H1 (cell line): ENCODE data around the gene CEACAM16. TPM values are rescaled to one million over a fixed set of nuclear protein-coding genes. Genes with fewer than 3 reads are reported as not detected.

ENCODE experiments used
- CTCF ChIA-PET: fragments of 300-600 bp; sonication (Branson Sonifier 250); formaldehyde crosslinking; loops from one replicate; lab custom pipeline; 2021; ENCODE audit not compliant: partially characterized antibody; lab: Charles Lee
- POLR2A ChIA-PET: fragments of 300-600 bp; sonication (Branson Sonifier 250); formaldehyde crosslinking; loops from one replicate; lab custom pipeline; 2021; ENCODE audit warnings: inconsistent platforms; ENCODE audit not compliant: partially characterized antibody; lab: Charles Lee
- DNase-seq, 2 experiments: peaks; one replicate each; pipeline versions ENCODE4 v3.0.0 to v3.0.0-alpha.2; 2010 to 2022; ENCODE audit warnings: low spot score in 2 of 2, low read depth in 1 of 2, mixed read lengths in 1 of 2
- FAIRE-seq: peaks from 2 replicates; lab custom pipeline; 2011; peaks lifted over from hg19 to GRCh38; lab: Jason Lieb, UNC
- H2AFZ ChIP-seq: 2 replicates; pipeline ENCODE4 v1.8.1; 2012; ENCODE audit warnings: low read length, inconsistent platforms
- H2AK5ac ChIP-seq: 2 replicates; pipeline ENCODE4 v1.6.1; 2013; ENCODE audit warnings: low read depth, low read length
- H2BK120ac ChIP-seq: replicated peaks from 2 replicates; pipeline ENCODE3; 2013; ENCODE audit warnings: low read depth, low read length, inconsistent platforms
- H2BK12ac ChIP-seq: 2 replicates; pipeline ENCODE4 v1.6.1; 2013; ENCODE audit warnings: low read depth, low read length
- H2BK15ac ChIP-seq: 2 replicates; pipeline ENCODE4 v1.6.1; 2013; ENCODE audit warnings: low read length
- H2BK20ac ChIP-seq: 2 replicates; pipeline ENCODE4 v1.6.1; 2013; ENCODE audit warnings: low read length
- H2BK5ac ChIP-seq: 2 replicates; pipeline ENCODE4 v1.6.1; 2013; ENCODE audit warnings: low read depth, low read length
- H3K14ac ChIP-seq: 2 replicates; pipeline ENCODE4 v1.6.1; 2013; ENCODE audit warnings: inconsistent platforms; ENCODE audit not compliant: insufficient read length
- H3K18ac ChIP-seq: 2 replicates; pipeline ENCODE4 v1.6.1; 2013; ENCODE audit warnings: low read length; ENCODE audit errors: extremely low read depth
- H3K23ac ChIP-seq: 2 replicates; pipeline ENCODE4 v1.6.1; 2013; ENCODE audit warnings: inconsistent platforms; ENCODE audit not compliant: insufficient read length
- H3K23me2 ChIP-seq: 2 replicates; pipeline ENCODE4 v1.6.1; 2013; ENCODE audit warnings: low read depth, low read length
- H3K27ac ChIP-seq: 2 replicates; pipeline ENCODE4 v1.6.1; 2011; ENCODE audit warnings: low read depth, low read length, inconsistent platforms
- H3K27me3 ChIP-seq, 4 experiments: replicated peaks in 1 of 4; 1 replicate in 1 of 4; 2 replicates in 3 of 4; pipeline versions ENCODE4 v1.6.1 to v1.8.1; 2011 to 2013; ENCODE audit warnings: low read length in 3 of 4, mild to moderate bottlenecking in 3 of 4, inconsistent platforms in 2 of 4, mixed read lengths in 2 of 4, moderate library complexity in 1 of 4; ENCODE audit not compliant: control insufficient read depth in 3 of 4, insufficient read depth in 3 of 4; ENCODE audit errors: extremely low read depth in 1 of 4
- H3K36me3 ChIP-seq, 4 experiments: 2 replicates each; pipeline versions ENCODE4 v1.6.1 to v1.8.1; 2011 to 2013; ENCODE audit warnings: mild to moderate bottlenecking in 4 of 4, low read length in 3 of 4, moderate library complexity in 2 of 4, control low read depth in 1 of 4, inconsistent platforms in 1 of 4; ENCODE audit not compliant: insufficient read depth in 4 of 4, control insufficient read depth in 2 of 4
- H3K4ac ChIP-seq: replicated peaks from 2 replicates; pipeline ENCODE3; 2013; ENCODE audit warnings: low read length, low read depth, mixed read lengths, inconsistent platforms; ENCODE audit not compliant: insufficient read length
- H3K4me1 ChIP-seq, 4 experiments: replicated peaks in 1 of 4; 1 replicate in 1 of 4; 2 replicates in 3 of 4; pipeline versions ENCODE4 v1.6.1 to v1.8.1; 2011 to 2013; ENCODE audit warnings: low read length in 3 of 4, inconsistent platforms in 2 of 4, mixed read lengths in 1 of 4; ENCODE audit not compliant: insufficient read depth in 4 of 4, control insufficient read depth in 3 of 4
- H3K4me2 ChIP-seq, 2 experiments: 2 replicates each; pipeline versions ENCODE4 v1.6.1 to v1.8.1; 2011 to 2013; ENCODE audit warnings: low read depth in 2 of 2, low read length in 2 of 2, control low read depth in 1 of 2, inconsistent platforms in 1 of 2, mild to moderate bottlenecking in 1 of 2; ENCODE audit not compliant: insufficient read depth in 1 of 2
- H3K4me3 ChIP-seq, 4 experiments: fragments of 200-600, 300-600 bp in 1 of 4; sonication (generic), shearing (Covaris generic), sonication (Bioruptor Twin) in 1 of 4; 2 replicates each; pipeline versions ENCODE4 v1.5.1 to v1.8.1; 2011 to 2016; ENCODE audit warnings: low read length in 4 of 4, low read depth in 3 of 4, control low read depth in 2 of 4, inconsistent platforms in 2 of 4, mild to moderate bottlenecking in 2 of 4, mixed read lengths in 1 of 4, moderate library complexity in 1 of 4; ENCODE audit not compliant: insufficient read depth in 2 of 4; ENCODE audit errors: extremely low read depth in 1 of 4
- H3K56ac ChIP-seq: replicated peaks from 2 replicates; pipeline ENCODE3; 2013; ENCODE audit warnings: low read depth, mild to moderate bottlenecking, mixed read lengths, low read length, inconsistent platforms; ENCODE audit not compliant: insufficient read length
- H3K79me1 ChIP-seq: 2 replicates; pipeline ENCODE4 v1.6.1; 2013; ENCODE audit warnings: low read depth, low read length, control low read depth
- H3K79me2 ChIP-seq, 2 experiments: 2 replicates each; pipeline versions ENCODE4 v1.6.1 to v1.8.1; 2012 to 2013; ENCODE audit warnings: low read length in 2 of 2, mild to moderate bottlenecking in 2 of 2, inconsistent platforms in 1 of 2; ENCODE audit not compliant: insufficient read depth in 2 of 2, control insufficient read depth in 1 of 2
- H3K9ac ChIP-seq, 4 experiments: replicated peaks in 1 of 4; 1 replicate in 1 of 4; 2 replicates in 3 of 4; pipeline versions ENCODE4 v1.6.1 to v1.8.1; 2011 to 2013; ENCODE audit warnings: low read depth in 3 of 4, low read length in 3 of 4, control low read depth in 2 of 4, mild to moderate bottlenecking in 2 of 4, moderate library complexity in 2 of 4, inconsistent platforms in 1 of 4; ENCODE audit errors: extremely low read depth in 1 of 4
- H3K9me3 ChIP-seq, 2 experiments: 2 replicates each; pipeline versions ENCODE4 v1.6.1 to v1.8.1; 2012 to 2013; ENCODE audit warnings: mild to moderate bottlenecking in 2 of 2, moderate library complexity in 2 of 2, control low read depth in 1 of 2, inconsistent platforms in 1 of 2, low read depth in 1 of 2, low read length in 1 of 2, mixed read lengths in 1 of 2; ENCODE audit not compliant: insufficient read depth in 2 of 2
- H4K20me1 ChIP-seq, 2 experiments: replicated peaks in 1 of 2; 2 replicates each; pipeline versions ENCODE3 to v1.8.1; 2011 to 2013; ENCODE audit warnings: inconsistent platforms in 2 of 2, low read length in 2 of 2, mild to moderate bottlenecking in 1 of 2; ENCODE audit not compliant: insufficient read depth in 2 of 2, control insufficient read depth in 1 of 2
- H4K5ac ChIP-seq: 2 replicates; pipeline ENCODE4 v1.6.1; 2013; ENCODE audit warnings: low read length, low read depth, mixed read lengths, inconsistent platforms; ENCODE audit not compliant: insufficient read length
- H4K8ac ChIP-seq: 2 replicates; pipeline ENCODE4 v1.8.0; 2013; ENCODE audit warnings: mild to moderate bottlenecking, moderate library complexity, low read length, inconsistent platforms; ENCODE audit not compliant: insufficient read depth; ENCODE audit errors: extremely low read depth
- H4K91ac ChIP-seq: replicated peaks from 2 replicates; pipeline ENCODE3; 2013; ENCODE audit warnings: low read length, mixed read lengths, inconsistent platforms; ENCODE audit not compliant: insufficient read length
- ATF2 ChIP-seq: IDR thresholded peaks from 2 replicates; pipeline ENCODE4 v1.6.1; 2012; ENCODE audit warnings: low read length, inconsistent platforms
- CHD2 ChIP-seq: IDR thresholded peaks from 2 replicates; pipeline ENCODE4 v1.6.1; 2012; ENCODE audit warnings: low read length, improper control_type of control experiment
- KDM5A ChIP-seq: fragments of 200-600 bp; IDR thresholded peaks from 2 replicates; pipeline ENCODE4 v1.7.1; 2012; ENCODE audit warnings: mild to moderate bottlenecking, low read length, inconsistent platforms, mixed read lengths
- NANOG ChIP-seq: IDR thresholded peaks from 2 replicates; pipeline ENCODE4 v1.6.1; 2011; ENCODE audit warnings: low read length, low read depth, mild to moderate bottlenecking, inconsistent platforms; ENCODE audit not compliant: insufficient read depth, poor library complexity, severe bottlenecking
- SIN3A ChIP-seq, 2 experiments: IDR thresholded peaks in 1 of 2; conservative IDR thresholded peaks in 1 of 2; 2 replicates each; pipeline ENCODE4 v1.6.1; 2011 to 2012; ENCODE audit warnings: low read length in 2 of 2, improper control_type of control experiment in 1 of 2, low read depth in 1 of 2, mild to moderate bottlenecking in 1 of 2
- TCF12 ChIP-seq: IDR thresholded peaks from 2 replicates; pipeline ENCODE4 v1.6.1; 2011; ENCODE audit warnings: low read depth, mild to moderate bottlenecking, low read length
- WGBS, 2 experiments: shearing (Covaris generic) in 1 of 2; methylation state at CpG; one replicate each; pipeline versions ENCODE4 v1.1.6 to v1.1.7; 2013 to 2015; ENCODE audit warnings: low lambda C conversion rate in 2 of 2, mixed read lengths in 2 of 2, inconsistent platforms in 1 of 2, low coverage in 1 of 2, missing lambda C conversion rate in 1 of 2; ENCODE audit not compliant: insufficient replicate concordance in 2 of 2, insufficient coverage in 1 of 2, insufficient read length in 1 of 2; ENCODE audit errors: extremely low coverage in 1 of 2, missing lambda C conversion rate in 1 of 2; 5-methylcytosine and 5-hydroxymethylcytosine counted together
- polyA plus RNA-seq, 7 experiments: library from polyadenylated mRNA; depleted of rRNA in 3 of 7; stranded (reverse) in 5 of 7; unstranded in 2 of 7; fragments of >200 nt in 5 of 7; fragments of 200-250 nt in 2 of 7; gene quantifications; 1 replicate in 5 of 7; 2 replicates in 1 of 7; 4 replicates in 1 of 7; pipeline versions ENCODE4 v1.2.1 to v1.2.3, GENCODE V29; 2011 to 2013; ENCODE audit warnings: missing spikeins in 2 of 7, mixed read lengths in 2 of 7
- total RNA-seq: library from RNA; stranded (reverse); fragmentation: NEBNext Ultra II Directional; extraction: Animal tissue kit (Norgen Biotek cat#: 25700); gene quantifications from 2 replicates; pipeline ENCODE4 v1.2.1, GENCODE V29; 2021
- TF ChIP-seq, protein P1 (sequence below), 3 experiments: IDR thresholded peaks; 1 replicate in 2 of 3; 2 replicates in 1 of 3; pipeline versions ENCODE4 v1.5.1 to v1.6.1; 2011; ENCODE audit warnings: low read length in 3 of 3, mild to moderate bottlenecking in 3 of 3, inconsistent platforms in 2 of 3, low read depth in 1 of 3, moderate library complexity in 1 of 3; ENCODE audit not compliant: insufficient read depth in 1 of 3; ENCODE audit errors: control extremely low read depth in 1 of 3
- TF ChIP-seq, protein P2 (sequence below): IDR thresholded peaks from 2 replicates; pipeline ENCODE4 v1.6.1; 2011; ENCODE audit warnings: low read length, improper control_type of control experiment

CEACAM16 gene
- total and polyA plus RNA-seq, 2 of the 8 experiments (the other 6 are each of a cell fraction or from before 2014, with no cell fraction given) = not detected

- no peak overlapping the region for H3K9ac ChIP-seq
- FAIRE-seq (no peak), DNase-seq (no peak)
- H2BK120ac ChIP-seq = no peak overlapping the region
- ChIA-PET POLR2A (no interaction called here), CTCF (interaction anchor here (0.6 to 1.9 kb wide), 4 partner anchors 15 to 79 kb away, joined by 3 to 6 read pairs (median 4); no protein-coding TSS in a partner anchor)
- no peaks in the 10 kb centered on the region for H3K79me1 ChIP-seq
- H3K4ac ChIP-seq = no peak overlapping the region
- WGBS, 2 experiments = 81% methylated on average over 1 of the region's 1 CpG; no CpG with 5 or more reads in 1 of the 2 experiments
- no peak overlapping the region for H4K91ac ChIP-seq
- H3K4me1 ChIP-seq = no peaks in the 10 kb centered on the region; a peak in 1 of 7 replicates
- H3K4me2 ChIP-seq = no peak overlapping the region
- H3K56ac ChIP-seq = no peak overlapping the region
- no peak overlapping the region for H4K8ac ChIP-seq
- no peak overlapping the region for H2BK5ac ChIP-seq
- H3K27me3 ChIP-seq = 0 out of 7 replicates have a peak, but pooled peaks cover 0 to 2% (median 0%) of the 10 kb centered on the region in 4 experiments
- no peak overlapping the region for H2AK5ac ChIP-seq
- H3K79me2 ChIP-seq = no peaks in the 10 kb centered on the region
- no peak overlapping the region for H3K18ac ChIP-seq
- H4K5ac ChIP-seq = no peak overlapping the region
- H2BK12ac ChIP-seq = no peak overlapping the region
- no peak overlapping the region for H3K14ac ChIP-seq
- H2BK15ac ChIP-seq = no peak overlapping the region
- no peaks in the 10 kb centered on the region for H3K9me3 ChIP-seq
- no peaks in the 10 kb centered on the region for H3K36me3 ChIP-seq
- H3K23me2 ChIP-seq = no peaks in the 10 kb centered on the region; the same call in 1 of the 2 replicates
- H3K27ac ChIP-seq = no peak overlapping the region
- H2BK20ac ChIP-seq = no peak overlapping the region
- H4K20me1 ChIP-seq = no peaks in the 10 kb centered on the region
- no peak overlapping the region for H3K23ac ChIP-seq
- H2AFZ ChIP-seq = no peak overlapping the region
- H3K4me3 ChIP-seq = no peak overlapping the region
- TF ChIP-seq KDM5A (no peak), CHD2 (no peak), NANOG (no peak), SIN3A (conservative IDR thresholded peaks at IDR 0.05 in 1 of 2, IDR thresholded peaks at IDR 0.05 in 1 of 2; ENCODE audit: low read depth in 1 of 2, low read length in 2 of 2) (no peak), TCF12 (no peak), ATF2 (no peak)
- TF ChIP-seq, protein P1, sequence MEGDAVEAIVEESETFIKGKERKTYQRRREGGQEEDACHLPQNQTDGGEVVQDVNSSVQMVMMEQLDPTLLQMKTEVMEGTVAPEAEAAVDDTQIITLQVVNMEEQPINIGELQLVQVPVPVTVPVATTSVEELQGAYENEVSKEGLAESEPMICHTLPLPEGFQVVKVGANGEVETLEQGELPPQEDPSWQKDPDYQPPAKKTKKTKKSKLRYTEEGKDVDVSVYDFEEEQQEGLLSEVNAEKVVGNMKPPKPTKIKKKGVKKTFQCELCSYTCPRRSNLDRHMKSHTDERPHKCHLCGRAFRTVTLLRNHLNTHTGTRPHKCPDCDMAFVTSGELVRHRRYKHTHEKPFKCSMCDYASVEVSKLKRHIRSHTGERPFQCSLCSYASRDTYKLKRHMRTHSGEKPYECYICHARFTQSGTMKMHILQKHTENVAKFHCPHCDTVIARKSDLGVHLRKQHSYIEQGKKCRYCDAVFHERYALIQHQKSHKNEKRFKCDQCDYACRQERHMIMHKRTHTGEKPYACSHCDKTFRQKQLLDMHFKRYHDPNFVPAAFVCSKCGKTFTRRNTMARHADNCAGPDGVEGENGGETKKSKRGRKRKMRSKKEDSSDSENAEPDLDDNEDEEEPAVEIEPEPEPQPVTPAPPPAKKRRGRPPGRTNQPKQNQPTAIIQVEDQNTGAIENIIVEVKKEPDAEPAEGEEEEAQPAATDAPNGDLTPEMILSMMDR (IDR thresholded peaks at IDR 0.05; ENCODE audit: control extremely low read depth in 1 of 3, insufficient read depth in 1 of 3, low read depth in 1 of 3, low read length in 3 of 3) = no peak
- TF ChIP-seq, protein P2, sequence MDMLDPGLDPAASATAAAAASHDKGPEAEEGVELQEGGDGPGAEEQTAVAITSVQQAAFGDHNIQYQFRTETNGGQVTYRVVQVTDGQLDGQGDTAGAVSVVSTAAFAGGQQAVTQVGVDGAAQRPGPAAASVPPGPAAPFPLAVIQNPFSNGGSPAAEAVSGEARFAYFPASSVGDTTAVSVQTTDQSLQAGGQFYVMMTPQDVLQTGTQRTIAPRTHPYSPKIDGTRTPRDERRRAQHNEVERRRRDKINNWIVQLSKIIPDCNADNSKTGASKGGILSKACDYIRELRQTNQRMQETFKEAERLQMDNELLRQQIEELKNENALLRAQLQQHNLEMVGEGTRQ = no peak
These were observed 6.0 kb downstream of the CEACAM16 start for GRCh38 chr19:44704982-44705381.
